Epithelial cell of esophagus (primary cell): Measurements from ENCODE around the gene ZNF575.
A peak's percentile ranks its signal among the peaks of the same experiment; 100 is the strongest.

Source experiments
- DNase-seq: peaks from one replicate; pipeline ENCODE4 v3.0.0; 2010; ENCODE audit warnings: low read depth
- H3K4me3 ChIP-seq: 2 replicates; pipeline ENCODE4 v1.5.1; 2011; ENCODE audit warnings: mild to moderate bottlenecking, low read length, control low read depth
- TF ChIP-seq, protein P1 (sequence below): IDR thresholded peaks from 2 replicates; pipeline ENCODE4 v1.5.1; 2011; ENCODE audit warnings: low read depth, mild to moderate bottlenecking, low read length, control low read depth, inconsistent platforms; ENCODE audit not compliant: insufficient read depth; ENCODE audit errors: missing control alignments

The ZNF575 gene

DNA sequence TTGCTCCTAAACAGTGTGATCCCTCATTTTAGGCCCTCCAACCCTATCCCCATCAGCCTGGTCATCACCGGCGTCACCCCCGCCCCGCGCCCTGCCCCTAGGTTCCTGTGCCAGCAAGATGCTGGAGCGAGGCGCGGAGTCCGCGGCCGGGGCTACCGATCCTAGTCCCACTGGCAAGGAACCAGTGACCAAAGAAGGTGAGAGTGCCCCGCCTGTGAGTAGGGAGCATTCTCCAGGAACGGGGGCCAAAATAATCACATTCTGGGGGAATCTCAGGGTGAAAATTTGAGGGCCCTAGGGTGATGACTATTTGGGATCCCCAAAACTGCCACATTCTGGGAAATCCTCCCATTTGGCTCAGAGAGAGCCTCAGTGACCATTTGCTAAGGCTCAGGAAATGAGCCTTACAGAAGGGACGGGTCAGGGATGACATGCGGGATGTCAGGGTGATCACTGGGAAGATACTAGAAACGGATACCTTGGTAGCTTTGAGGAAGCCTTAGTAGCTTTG is 1.4 kb downstream of the ZNF575 start:
- no peak for DNase-seq
- TF ChIP-seq, protein P1, sequence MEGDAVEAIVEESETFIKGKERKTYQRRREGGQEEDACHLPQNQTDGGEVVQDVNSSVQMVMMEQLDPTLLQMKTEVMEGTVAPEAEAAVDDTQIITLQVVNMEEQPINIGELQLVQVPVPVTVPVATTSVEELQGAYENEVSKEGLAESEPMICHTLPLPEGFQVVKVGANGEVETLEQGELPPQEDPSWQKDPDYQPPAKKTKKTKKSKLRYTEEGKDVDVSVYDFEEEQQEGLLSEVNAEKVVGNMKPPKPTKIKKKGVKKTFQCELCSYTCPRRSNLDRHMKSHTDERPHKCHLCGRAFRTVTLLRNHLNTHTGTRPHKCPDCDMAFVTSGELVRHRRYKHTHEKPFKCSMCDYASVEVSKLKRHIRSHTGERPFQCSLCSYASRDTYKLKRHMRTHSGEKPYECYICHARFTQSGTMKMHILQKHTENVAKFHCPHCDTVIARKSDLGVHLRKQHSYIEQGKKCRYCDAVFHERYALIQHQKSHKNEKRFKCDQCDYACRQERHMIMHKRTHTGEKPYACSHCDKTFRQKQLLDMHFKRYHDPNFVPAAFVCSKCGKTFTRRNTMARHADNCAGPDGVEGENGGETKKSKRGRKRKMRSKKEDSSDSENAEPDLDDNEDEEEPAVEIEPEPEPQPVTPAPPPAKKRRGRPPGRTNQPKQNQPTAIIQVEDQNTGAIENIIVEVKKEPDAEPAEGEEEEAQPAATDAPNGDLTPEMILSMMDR: no peak
- H3K4me3 ChIP-seq: peak overlapping the region; percentile 5

GRCh38 chr19:43534816-43535761 is 2.1 kb downstream of the ZNF575 start:
- peak; percentile 57 for DNase-seq
- H3K4me3 ChIP-seq: no peak overlapping the region
- TF ChIP-seq, protein P1: peak; percentile 65

- no peak overlapping the region for H3K4me3 ChIP-seq
- no peak for DNase-seq
- TF ChIP-seq, protein P1: no peak
Measured at GRCh38 chr19:43538922-43539321, 5.9 kb downstream of the ZNF575 start.

DNA sequence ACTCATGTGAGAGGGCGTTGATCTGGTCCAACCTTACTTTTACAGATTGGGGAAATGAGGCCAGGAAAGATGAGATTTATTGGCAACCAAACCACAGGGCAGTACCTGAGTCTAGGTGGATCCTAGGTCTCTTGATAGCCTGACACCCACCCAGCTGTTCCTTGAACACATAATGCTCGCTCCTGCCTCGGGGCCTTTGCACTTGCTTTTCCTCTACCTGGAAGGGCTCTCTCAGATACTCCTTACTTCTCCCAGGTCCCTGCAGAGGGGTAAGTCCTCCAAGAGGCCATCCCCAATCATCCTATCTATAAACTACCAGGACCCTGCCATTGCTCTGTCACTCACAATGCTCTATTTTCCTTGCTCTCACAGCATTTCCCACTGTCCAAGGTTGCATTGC is 7.4 kb downstream of the ZNF575 start:
- TF ChIP-seq, protein P1: no peak
- no peak for DNase-seq
- H3K4me3 ChIP-seq: no peak overlapping the region

DNA sequence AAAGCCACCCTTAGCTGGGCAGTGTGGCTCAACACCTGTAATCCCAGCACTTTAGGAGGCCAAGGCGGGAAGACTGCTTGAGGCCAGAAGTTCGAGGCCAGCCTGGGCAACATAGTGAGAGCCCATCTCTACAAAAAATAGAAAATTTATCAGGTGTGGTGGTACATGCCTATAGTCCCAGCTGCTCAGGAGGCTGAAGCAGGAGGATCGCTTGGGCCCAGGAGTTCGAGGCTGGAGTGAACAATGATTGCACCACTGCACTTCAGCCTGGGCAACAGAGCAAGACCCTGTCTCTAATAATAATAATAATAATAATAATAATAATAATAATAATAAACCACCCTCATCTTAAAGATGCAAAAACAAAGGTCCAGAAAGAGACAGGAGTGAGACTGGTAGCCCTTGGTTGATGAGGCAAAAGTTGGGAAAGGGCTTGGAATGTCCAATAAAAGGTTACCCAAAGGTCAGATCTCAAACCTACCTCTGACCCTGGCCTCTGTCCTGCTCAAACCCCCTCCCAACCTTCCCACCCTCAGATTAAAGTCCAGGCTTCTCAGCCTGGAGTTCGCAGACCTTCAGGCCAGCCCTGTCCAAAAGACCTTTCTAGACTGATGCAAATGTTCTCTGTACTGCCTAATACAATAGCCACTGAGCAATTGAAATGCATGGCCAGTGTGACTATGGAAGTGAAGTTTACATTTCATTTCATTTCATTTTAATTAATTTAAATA is 9.1 kb downstream of the ZNF575 start:
- no peak for DNase-seq
- TF ChIP-seq, protein P1: no peak
- H3K4me3 ChIP-seq: no peak overlapping the region

GRCh38 chr19:43544077-43544476 is 11.1 kb downstream of the ZNF575 start:
- no peak overlapping the region for H3K4me3 ChIP-seq

More at GRCh38 chr19:43544077-43544476, 11.1 kb downstream of the ZNF575 start:
- no peak for DNase-seq
- TF ChIP-seq, protein P1: no peak
